Stimulated activated CD8-positive, alpha-beta memory T cell treated with anti-CD3 and anti-CD28 coated beads, Interleukin-15, amount 100 ng/mL, for 1 hour (primary cell): ENCODE data around the gene DHRS1.
A peak's percentile ranks its signal among the peaks of the same experiment; 100 is the strongest.
"Not testable (repeated sequence)": the region's sequence is repeated elsewhere in the genome, so short reads cannot be mapped to it uniquely, and the experiment has no call there.

Experiments
- DNase-seq: peaks from one replicate; pipeline ENCODE4 v3.0.0-alpha.2; 2020; ENCODE audit warnings: low read depth

Gene DHRS1

GRCh38 chr14:24246765-24247212 lies 52.8 kb downstream of the DHRS1 start:
- DNase-seq: no peak

DNA sequence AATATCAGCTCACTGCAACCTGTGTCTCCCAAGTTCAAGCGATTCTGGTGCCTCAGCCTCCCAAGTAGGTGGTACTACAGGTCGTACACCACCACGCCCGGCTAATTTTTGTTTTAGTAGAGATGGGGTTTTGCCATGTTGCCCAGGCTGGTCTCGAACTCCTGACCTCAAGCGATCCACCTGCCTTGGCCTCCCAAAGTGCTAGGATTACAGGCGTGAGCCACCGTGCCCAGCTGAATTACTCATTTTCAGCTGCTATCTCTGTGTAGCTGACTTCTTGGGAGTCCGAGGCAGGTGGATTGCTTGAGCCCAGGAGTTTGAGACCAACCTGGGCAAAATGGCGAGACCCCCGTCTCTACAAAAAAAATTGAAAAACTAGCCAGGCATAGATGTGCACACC lies 54.2 kb downstream of the DHRS1 start:
- not testable (repeated sequence) for DNase-seq

DNA sequence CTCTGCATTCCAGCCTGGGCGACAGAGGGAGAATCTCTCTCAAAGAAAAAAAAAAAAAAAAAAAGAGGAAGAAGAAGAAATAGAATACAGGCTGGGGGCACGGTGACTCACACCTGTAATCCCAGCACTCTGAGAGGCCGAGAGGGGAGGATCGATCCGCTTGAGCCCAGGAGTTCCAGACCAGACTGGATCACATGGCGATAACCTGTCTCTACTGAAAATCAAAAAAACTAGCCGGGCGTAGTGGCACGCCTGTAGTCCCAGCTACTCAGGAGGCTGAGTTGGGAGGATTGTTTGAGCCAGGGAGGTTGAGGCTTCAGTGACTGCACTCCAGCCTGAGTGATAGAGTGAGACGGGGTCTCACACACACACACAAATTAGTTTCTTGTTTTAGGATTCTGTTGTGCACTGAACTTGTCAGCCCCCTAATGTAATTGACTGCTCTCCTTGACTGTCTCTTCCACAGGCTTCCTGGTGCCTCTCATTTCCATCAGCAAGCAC lies 56.2 kb downstream of the DHRS1 start:
- DNase-seq: no peak

DNA sequence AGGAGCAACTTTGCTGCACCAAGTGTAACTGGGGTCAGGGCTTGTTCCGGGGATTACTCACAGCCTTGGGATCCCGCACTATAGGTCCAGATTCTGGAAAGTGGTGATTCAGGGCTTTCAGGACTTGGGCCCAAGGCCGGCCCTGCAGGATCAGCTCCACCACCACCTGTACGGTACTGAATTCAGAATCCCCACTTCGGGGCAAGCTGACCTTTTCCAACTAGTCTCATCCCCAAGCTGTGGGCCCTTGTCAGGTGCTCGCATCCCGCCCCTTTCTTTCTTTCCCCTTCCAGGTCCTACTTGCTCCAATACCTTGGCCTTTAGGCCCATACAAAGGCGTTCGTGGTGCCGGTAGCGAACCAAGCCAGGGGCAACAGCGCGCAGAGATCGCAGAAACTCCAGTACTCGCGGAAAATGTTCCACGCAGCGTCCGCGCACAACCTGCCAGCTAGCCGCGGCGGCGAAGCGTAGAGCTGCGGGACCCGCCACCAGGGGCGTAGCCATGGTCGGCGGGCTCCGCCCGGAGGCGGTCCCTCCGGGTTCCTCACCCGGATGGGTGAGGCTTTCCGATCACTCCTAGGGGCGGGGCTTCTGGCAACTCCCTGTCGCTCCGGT lies 57.6 kb downstream of the DHRS1 start:
- peak; percentile 84 for DNase-seq
